GM04503 (cell line): ENCODE results near the gene UBR4.

Source experiments
- DNase-seq: peaks from one replicate; pipeline ENCODE4 v3.0.0-alpha.2; 2012; ENCODE audit warnings: low read depth

UBR4 gene

GRCh38 chr1:19057182-19057779 lies 152.8 kb downstream of the UBR4 start:
- no peak for DNase-seq

DNA sequence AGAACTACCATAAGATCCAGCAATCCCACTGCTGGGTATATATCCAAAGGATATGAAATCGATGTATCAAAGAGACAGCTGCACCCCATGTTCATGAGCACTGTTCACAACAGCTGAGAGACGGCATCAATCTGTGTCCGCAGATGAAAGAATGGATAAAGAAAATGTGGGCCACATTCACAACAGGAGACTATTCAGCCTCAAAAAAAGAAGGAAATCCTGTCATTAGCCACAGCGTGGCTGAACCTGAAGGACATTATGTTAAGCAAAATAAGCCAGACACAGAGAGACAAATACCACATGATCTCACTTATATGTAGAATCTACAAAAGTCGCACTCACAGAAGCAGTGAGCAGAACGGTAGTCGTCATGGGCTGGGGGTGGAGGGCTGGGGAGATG lies 154.4 kb downstream of the UBR4 start:
- DNase-seq, result no peak

GRCh38 chr1:19055001-19055400 lies 155.1 kb downstream of the UBR4 start:
- DNase-seq, result no peak

GRCh38 chr1:19054216-19054615 lies 155.8 kb downstream of the UBR4 start:
- no peak for DNase-seq

DNA sequence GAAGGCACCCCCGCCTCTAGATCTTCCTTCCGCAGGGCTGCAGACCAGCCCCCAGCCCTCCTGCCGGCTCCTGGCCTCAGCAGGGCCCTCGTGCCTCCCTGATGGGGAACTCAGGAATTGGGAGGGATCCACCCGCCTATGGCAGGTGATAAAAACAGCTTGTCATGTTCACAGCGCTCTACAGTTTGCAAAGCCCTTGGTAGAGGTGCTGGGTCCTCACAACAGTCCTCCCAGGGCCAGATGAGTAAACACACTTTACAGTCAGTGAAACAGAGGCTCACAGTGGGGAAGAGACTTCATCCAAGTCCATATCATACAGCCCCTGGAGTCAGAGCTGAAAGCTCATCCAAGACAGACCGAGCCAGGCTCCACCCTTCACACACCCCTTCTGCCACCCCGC lies 156.6 kb downstream of the UBR4 start:
- DNase-seq, result no peak

DNA sequence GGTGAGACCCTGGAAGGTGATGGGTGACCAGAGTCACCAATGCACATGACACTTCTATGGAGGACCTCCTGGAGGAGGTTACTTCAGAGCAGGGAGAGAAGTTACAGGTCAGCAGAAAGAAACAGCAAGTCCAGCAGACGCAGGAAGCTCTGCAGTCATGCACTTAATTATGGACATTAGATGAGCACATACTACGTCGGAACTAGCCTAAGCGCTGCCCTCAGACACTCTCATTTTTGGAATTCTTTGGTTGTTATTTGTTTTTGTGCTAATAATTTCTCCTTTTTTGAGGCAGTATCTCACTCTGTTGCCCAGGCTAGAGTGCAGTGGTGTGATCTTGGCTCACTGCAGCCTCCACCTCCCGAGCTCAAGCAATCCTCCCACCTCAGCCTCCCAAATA lies 160.3 kb downstream of the UBR4 start:
- no peak for DNase-seq

DNA sequence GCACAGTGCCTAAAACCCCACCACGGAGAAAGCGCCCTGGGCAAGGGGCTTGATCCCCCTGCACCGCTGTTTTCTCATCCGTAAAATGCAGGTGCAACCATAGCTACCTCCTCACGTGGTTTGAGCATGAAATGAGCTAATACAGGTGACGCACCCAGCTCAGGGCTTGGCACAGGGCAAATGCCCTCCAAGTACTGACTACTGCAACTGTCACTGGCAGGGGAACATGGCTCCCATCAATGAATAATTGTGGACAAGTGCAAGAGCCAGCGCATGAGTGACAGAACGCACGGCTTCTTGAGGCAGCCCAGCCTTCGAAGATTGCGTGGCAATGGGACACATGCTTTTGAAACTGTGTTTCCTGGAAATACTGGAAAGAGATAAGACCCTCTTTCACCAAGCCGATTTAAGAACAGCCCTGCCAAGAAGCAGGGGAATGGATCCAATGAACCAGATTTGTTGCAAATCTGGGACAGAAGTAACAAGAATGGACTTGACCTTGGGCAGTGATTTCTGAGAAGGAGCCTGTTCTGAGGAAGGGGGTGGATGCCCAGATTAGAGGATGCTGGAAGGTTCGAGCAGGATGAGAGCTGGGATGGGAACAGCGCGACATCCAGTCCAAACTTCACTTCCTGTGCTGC lies 160.8 kb downstream of the UBR4 start:
- DNase-seq, result no peak

DNA sequence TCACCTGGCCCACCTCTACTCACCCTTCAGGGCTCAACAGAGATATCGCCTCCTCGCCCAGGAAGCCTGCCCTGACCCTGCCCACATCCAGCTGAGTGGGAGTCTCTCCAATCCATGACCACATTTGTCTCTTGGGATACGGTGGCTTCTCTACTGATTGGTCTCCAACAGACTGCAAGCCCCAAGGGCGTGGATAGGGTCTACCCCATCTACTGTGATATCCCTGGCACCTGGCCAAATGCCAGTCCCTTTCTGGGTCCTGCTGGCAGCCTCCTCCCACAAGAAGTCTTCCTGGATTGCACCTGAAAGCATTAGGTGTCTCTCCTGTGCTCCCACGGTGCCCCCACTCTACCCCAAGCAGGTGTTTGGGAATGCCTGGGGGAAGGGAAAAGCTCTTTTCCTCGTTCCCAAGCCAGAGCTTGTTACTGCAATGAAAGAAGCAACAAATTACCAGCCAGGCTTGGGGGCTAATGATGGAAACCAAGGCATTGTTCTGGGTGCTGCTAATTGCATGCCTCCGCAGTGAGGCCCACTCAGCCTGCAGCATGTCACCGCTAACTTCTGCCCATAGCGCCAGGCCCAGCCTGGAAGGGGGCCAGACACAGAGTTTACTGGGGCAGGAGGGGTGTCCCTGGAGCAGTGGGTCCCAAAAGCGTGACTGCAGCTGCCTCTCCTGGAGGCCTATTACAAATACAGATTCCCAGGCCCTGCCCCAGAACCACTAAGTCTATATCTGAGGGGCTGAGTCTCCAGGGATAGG lies 162.9 kb downstream of the UBR4 start:
- no peak for DNase-seq

DNA sequence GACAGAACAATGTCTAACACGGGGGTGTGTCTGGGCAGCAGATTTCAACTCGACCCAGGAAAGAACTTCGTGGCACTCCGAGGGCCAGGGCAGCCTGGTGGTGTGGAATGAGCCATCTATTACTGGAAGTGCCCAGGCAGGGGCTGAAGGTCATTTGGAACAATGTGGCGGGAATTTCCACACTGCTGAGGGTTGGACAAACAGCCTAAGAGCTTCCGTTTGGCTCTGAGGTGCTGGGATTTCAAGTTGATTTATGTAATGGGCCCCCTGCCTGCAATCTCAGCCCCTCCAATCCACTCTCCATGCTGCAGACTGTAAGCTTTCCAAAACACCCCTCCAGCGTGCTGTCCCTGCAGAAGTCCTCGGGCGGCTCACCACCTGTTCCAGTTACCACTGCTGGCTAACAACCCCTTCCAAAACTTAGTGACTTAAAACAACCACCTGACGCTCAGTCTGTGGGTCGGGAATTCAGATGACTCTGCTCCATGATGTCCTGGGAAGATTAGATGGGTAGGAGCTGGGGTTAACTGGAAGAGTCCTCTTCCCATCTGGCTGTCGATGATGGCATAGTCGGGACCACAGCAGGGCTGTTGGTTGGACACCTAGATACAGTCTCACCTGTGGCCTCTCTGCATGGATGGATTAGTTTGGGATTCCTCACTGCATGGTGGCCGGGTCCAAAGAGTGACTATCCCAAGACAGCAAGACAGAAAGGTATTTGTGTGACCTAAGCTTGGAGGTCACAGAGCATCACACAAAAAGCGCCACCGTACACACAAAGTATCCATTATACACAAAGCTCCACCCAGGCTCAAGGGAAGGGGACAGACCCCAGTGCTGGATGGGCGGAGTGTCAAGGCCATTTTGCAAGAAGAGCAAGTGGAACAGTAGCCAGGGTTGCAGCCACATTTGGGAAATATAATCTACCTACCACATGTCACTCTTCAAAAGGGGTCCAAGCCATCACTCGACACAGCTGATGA lies 163.9 kb downstream of the UBR4 start:
- no peak for DNase-seq

GRCh38 chr1:19044975-19045831 lies 164.9 kb downstream of the UBR4 start:
- DNase-seq, result no peak

GRCh38 chr1:19044471-19044870 lies 165.6 kb downstream of the UBR4 start:
- no peak for DNase-seq

GRCh38 chr1:19043579-19044443 lies 166.3 kb downstream of the UBR4 start:
- DNase-seq, result no peak

DNA sequence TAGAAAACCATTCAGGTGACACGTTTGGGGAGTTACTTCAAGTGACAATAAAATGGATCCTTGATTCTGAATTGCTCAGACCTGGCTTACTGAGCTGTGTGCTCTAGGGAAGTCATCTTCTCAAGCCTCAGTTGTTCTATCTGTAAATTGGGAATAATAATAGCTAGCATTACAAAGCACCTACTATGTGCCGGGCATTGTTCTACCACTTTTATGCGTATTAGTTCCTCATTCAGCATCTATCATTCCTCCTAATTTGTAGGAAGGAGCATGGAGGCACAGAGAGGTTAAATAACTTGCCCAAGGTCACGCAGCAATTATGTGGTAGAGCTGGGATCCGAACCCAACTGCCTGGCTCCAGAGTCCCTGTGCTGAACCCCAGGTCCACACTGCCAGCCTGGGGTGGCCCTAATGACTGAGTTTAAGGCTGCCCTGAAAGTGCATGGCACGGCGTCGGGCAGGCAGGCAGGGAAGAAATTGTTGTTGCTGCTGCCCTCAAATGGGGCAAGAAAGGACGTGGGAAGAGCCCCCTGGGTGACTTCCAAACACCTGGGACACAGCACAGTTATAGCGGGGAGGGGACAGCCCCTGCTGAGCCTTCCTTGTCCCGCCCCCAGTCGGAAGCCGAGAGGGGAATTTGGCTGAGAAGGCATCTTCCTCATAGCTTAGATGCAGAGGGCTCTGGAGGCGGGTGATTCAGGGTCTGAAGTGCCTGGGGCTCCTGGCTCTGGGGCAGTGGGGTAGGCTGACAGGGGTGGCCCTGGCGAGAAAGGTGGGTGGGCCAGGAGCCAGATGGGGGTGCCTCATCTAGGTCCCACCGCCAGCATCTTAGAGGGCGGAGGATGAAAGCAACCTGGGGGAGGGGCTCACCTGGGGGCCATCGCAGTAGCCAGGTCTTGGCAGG lies 167.1 kb downstream of the UBR4 start:
- no peak for DNase-seq

DNA sequence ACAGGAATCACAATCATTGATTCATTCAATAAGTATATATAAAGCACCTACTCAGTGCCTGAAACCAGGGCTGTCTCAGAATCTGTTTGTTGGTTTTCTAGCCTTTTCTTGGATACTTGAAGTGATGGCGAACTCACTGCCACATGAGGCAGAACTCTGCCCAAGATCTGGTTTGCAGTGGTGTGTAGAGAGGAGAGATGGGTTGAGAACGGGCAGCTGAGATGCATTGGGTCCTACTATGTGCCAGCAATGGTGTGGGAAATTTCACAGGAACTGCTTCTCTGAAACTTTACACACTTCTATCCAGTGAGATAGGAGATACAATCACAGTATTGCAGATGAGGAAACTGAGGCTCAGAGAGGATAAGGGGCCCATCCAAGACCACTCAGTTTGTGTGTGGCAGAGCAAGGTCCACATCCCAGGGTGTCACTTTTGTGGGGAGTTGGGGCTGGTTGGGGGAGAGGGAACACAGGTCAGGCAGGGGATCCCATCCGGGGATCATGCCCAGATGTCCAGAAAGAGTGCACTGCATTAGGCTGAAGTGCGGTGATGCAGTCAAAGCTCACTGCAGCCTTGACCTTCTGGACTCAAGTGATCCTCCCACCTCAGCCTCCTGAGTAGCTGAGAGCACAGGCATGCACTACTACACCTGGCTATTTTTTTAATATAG lies 169.9 kb downstream of the UBR4 start:
- no peak for DNase-seq

DNA sequence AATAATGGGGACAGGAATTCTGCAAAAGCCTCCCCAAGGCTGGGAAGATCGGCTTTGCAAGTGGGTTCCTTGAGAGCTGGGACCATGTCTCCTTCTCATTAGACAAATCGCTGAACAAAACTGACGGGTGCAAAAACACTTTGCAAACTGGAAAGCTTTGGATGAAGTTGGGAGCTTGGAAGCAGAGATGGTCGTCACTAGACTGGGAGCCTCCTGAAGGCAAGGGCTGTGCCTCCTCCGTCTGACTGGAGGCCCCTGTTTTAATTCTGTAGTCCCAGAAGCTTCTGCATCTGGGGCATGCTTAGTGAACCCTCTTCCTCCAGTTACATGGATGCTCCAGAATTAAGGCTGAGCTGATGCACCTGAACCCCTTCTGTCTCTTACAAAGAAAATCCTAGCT lies 171.3 kb downstream of the UBR4 start:
- no peak for DNase-seq

- no peak for DNase-seq
Measured at GRCh38 chr1:19038096-19038495, 172.0 kb downstream of the UBR4 start.

- no peak for DNase-seq
Measured at GRCh38 chr1:19037659-19038058, 172.4 kb downstream of the UBR4 start.

- DNase-seq, result no peak
Measured at GRCh38 chr1:19036813-19037605, 173.1 kb downstream of the UBR4 start.
